ENCODE measurements around the gene ABCC9. TPM values are rescaled to one million over a fixed set of nuclear protein-coding genes. Genes with fewer than 3 reads are reported as not detected.

The ABCC9 gene
- total RNA-seq, 1 donor from 2014 or later, result 2.7 TPM

GRCh38 chr12:21837847-21838246 is 103.4 kb downstream of the ABCC9 start:
- no peak overlapping the region for H3K27ac Mint-ChIP-seq (ENCODE audit: unreplicated experiment)
- H3K27me3 Mint-ChIP-seq (ENCODE audit: low read depth), result peaks cover 2% of the 10 kb centered on the region
- H3K36me3 Mint-ChIP-seq (ENCODE audit: low read depth), result no peaks in the 10 kb centered on the region
- DNase-seq (ENCODE audit: low spot score), result no peak
- no peak for TF ChIP-seq CTCF (IDR thresholded peaks at IDR 0.05)
- peaks cover 7% of the 10 kb centered on the region for H3K4me1 Mint-ChIP-seq (ENCODE audit: low read depth)
- H3K4me3 Mint-ChIP-seq (ENCODE audit: unreplicated experiment), result no peak overlapping the region
- peaks cover 1% of the 10 kb centered on the region for H3K9me3 Mint-ChIP-seq (ENCODE audit: low read depth)

GRCh38 chr12:21831791-21832344 is 109.4 kb downstream of the ABCC9 start:
- H3K27ac Mint-ChIP-seq (ENCODE audit: unreplicated experiment), result peak overlapping the region; percentile 24
- H3K9me3 Mint-ChIP-seq (ENCODE audit: low read depth), result peaks cover 3% of the 10 kb centered on the region
- no peaks in the 10 kb centered on the region for H3K36me3 Mint-ChIP-seq (ENCODE audit: low read depth)
- H3K4me1 Mint-ChIP-seq (ENCODE audit: low read depth), result peaks cover 9% of the 10 kb centered on the region
- no peak overlapping the region for H3K4me3 Mint-ChIP-seq (ENCODE audit: unreplicated experiment)
- DNase-seq (ENCODE audit: low spot score), result no peak
- TF ChIP-seq CTCF (IDR thresholded peaks at IDR 0.05), result no peak
- H3K27me3 Mint-ChIP-seq (ENCODE audit: low read depth), result no peaks in the 10 kb centered on the region

GRCh38 chr12:21828779-21829178 is 112.4 kb downstream of the ABCC9 start:
- H3K27me3 Mint-ChIP-seq (ENCODE audit: low read depth), result no peaks in the 10 kb centered on the region
- TF ChIP-seq CTCF (IDR thresholded peaks at IDR 0.05), result no peak
- H3K4me1 Mint-ChIP-seq (ENCODE audit: low read depth), result peaks cover 9% of the 10 kb centered on the region
- no peak for DNase-seq (ENCODE audit: low spot score)
- H3K36me3 Mint-ChIP-seq (ENCODE audit: low read depth), result no peaks in the 10 kb centered on the region
- no peak overlapping the region for H3K4me3 Mint-ChIP-seq (ENCODE audit: unreplicated experiment)
- peaks cover 3% of the 10 kb centered on the region for H3K9me3 Mint-ChIP-seq (ENCODE audit: low read depth)
- no peak overlapping the region for H3K27ac Mint-ChIP-seq (ENCODE audit: unreplicated experiment)

GRCh38 chr12:21828136-21828775 is 113.0 kb downstream of the ABCC9 start:
- DNase-seq (ENCODE audit: low spot score), result no peak
- no peak for TF ChIP-seq CTCF (IDR thresholded peaks at IDR 0.05)
- Mint-ChIP-seq H3K9me3 (ENCODE audit: low read depth) (peaks cover 3% of the 10 kb centered on the region), H3K27me3 (ENCODE audit: low read depth) (no peaks in the 10 kb centered on the region), H3K36me3 (ENCODE audit: low read depth) (no peaks in the 10 kb centered on the region), H3K4me1 (ENCODE audit: low read depth) (peaks cover 9% of the 10 kb centered on the region), H3K4me3 (ENCODE audit: unreplicated experiment) (no peak overlapping the region), H3K27ac (ENCODE audit: unreplicated experiment) (no peak overlapping the region)

- H3K4me1 Mint-ChIP-seq (ENCODE audit: low read depth), result peaks cover 8% of the 10 kb centered on the region
- H3K27ac Mint-ChIP-seq (ENCODE audit: unreplicated experiment), result no peak overlapping the region
These were observed 114.1 kb downstream of the ABCC9 start for GRCh38 chr12:21827083-21827482.

More at GRCh38 chr12:21827083-21827482, 114.1 kb downstream of the ABCC9 start:
- no peaks in the 10 kb centered on the region for H3K36me3 Mint-ChIP-seq (ENCODE audit: low read depth)
- H3K9me3 Mint-ChIP-seq (ENCODE audit: low read depth), result no peaks in the 10 kb centered on the region
- no peaks in the 10 kb centered on the region for H3K27me3 Mint-ChIP-seq (ENCODE audit: low read depth)
- DNase-seq (ENCODE audit: low spot score), result no peak
- no peak for TF ChIP-seq CTCF (IDR thresholded peaks at IDR 0.05)
- no peak overlapping the region for H3K4me3 Mint-ChIP-seq (ENCODE audit: unreplicated experiment)

All from chondrocyte (in vitro differentiated cells).